GM12878 (cell line): ENCODE results near the gene TSPAN5. TPM values are rescaled to one million over a fixed set of nuclear protein-coding genes. Genes with fewer than 3 reads are reported as not detected.

Experiments used
- ATF7 ChIP-seq: fragments of 450-650 bp; IDR thresholded peaks from 2 replicates; pipeline ENCODE4 v1.6.1; 2016; ENCODE audit warnings: low read depth, mild to moderate bottlenecking
- BMI1 ChIP-seq: fragments of 450-650 bp; IDR thresholded peaks from 2 replicates; pipeline ENCODE4 v1.6.1; 2016; ENCODE audit warnings: mild to moderate bottlenecking, moderate library complexity, borderline replicate concordance
- BRCA1 ChIP-seq: IDR thresholded peaks from 2 replicates; pipeline ENCODE4 v1.6.1; 2011; ENCODE audit warnings: low read depth, low read length, improper control_type of control experiment
- CEBPZ ChIP-seq: fragments of 150-350 bp; IDR thresholded peaks from 2 replicates; pipeline ENCODE4 v1.6.1; 2016; ENCODE audit warnings: low read depth, low read length
- E4F1 ChIP-seq: fragments of 450-650 bp; IDR thresholded peaks from 2 replicates; pipeline ENCODE4 v1.6.1; 2018; ENCODE audit warnings: borderline replicate concordance, mild to moderate bottlenecking; ENCODE audit not compliant: partially characterized antibody
- KLF5 ChIP-seq: fragments of 450-650 bp; IDR thresholded peaks from 2 replicates; pipeline ENCODE4 v1.6.1; 2014; ENCODE audit warnings: mild to moderate bottlenecking; ENCODE audit not compliant: partially characterized antibody
- RUNX3 ChIP-seq: IDR thresholded peaks from 2 replicates; pipeline ENCODE4 v1.6.1; 2012; ENCODE audit warnings: low read length, inconsistent platforms
- polyA plus RNA-seq, 11 experiments: library from polyadenylated mRNA; depleted of rRNA in 4 of 11; unstranded in 6 of 11; stranded (reverse) in 5 of 11; fragments of >200 nt; fragmentation: Nextera tagmentation in 4 of 11; fragmentation: Illumina TruSeq in 1 of 11; extraction: Ambion mirVana in 4 of 11; extraction: Trizol in 1 of 11; gene quantifications; 1 replicate in 1 of 11; 2 replicates in 10 of 11; pipeline versions ENCODE4 v1.2.1 to v1.2.3, GENCODE V29; 2011 to 2016; ENCODE audit warnings: inconsistent platforms in 2 of 11, missing spikeins in 2 of 11, low read depth in 1 of 11
- total RNA-seq, 4 experiments: library from RNA; depleted of rRNA in 3 of 4; stranded (reverse); fragments of >200 nt in 3 of 4; fragmentation: Illumina TruSeq in 1 of 4; extraction: Trizol in 1 of 4; gene quantifications; 2 replicates each; pipeline versions ENCODE4 v1.2.1 to v1.2.3, GENCODE V29; 2013 to 2021

The TSPAN5 gene
- total and polyA plus RNA-seq, 10 of the 15 experiments (the other 5 are each of a cell fraction or from before 2014, with no cell fraction given) = 0.09 to 8.2 (median 0.27) TPM

GRCh38 chr4:98599617-98600205, 58.7 kb downstream of the TSPAN5 start (continued):
- TF ChIP-seq CEBPZ (no peak), KLF5 (no peak), RUNX3 (no peak), BRCA1 (no peak), BMI1 (no peak), ATF7 (no peak), E4F1 (no peak)
- TF ChIP-seq, all 136 proteins: peak for 0
